ENCODE measurements around the gene PTGR3.

PTGR3 gene, protein sequence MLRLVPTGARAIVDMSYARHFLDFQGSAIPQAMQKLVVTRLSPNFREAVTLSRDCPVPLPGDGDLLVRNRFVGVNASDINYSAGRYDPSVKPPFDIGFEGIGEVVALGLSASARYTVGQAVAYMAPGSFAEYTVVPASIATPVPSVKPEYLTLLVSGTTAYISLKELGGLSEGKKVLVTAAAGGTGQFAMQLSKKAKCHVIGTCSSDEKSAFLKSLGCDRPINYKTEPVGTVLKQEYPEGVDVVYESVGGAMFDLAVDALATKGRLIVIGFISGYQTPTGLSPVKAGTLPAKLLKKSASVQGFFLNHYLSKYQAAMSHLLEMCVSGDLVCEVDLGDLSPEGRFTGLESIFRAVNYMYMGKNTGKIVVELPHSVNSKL

DNA sequence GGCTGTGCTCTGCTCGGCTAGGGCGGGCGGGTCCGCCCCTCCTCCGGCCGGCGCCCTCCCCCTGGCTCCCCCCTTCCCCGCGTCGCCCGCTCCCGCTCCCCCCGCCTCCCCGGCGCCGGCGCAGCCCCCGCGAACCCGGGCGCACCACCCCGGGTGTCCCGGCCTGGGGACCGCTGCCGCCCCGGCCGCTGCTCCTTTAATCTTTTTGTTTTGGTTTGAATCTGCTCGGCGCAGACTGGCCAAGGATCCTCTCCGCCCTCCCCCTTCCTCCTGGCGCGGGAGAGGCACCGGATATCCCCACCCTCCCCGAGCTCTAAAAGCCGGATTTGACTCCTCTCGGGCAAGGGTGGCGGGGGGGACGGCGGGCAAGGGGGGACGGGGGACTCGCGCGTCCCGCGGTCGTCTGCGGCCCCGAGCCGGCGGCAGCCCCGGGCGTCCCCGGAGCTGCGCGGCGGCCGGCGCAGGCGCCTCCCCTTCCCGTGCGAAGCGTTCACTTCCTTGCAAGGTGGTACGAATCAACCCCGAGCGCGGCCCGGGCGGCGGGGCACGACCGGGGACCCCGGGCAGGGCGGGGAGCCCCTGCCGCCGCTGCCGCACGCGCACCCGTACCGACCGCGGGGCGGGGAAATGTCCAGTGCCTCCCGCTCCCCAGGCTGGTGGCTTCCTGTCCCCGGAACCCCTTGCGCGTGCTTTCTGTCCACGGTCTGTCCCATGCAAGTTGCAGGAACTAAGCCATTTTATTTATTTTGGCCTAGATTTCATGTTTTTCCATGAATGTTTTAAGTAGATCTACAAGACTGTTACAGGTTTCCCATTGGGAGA, at the start of gene PTGR3:
Gene PTGR3 (minus strand): TSS at position 11 of the 822 bp plus-strand sequence. CDS start 81 bp downstream, outside the sequence.
- no peak for TF ChIP-seq CTCF (IDR thresholded peaks at IDR 0.05)
- H3K4me3 ChIP-seq, result peak within 1 kb of the TSS; percentile 83 to 96
- H3K27me3 ChIP-seq, result no peaks in the 10 kb centered on the region
- no peaks in the 10 kb centered on the region for H3K9me3 ChIP-seq
- peak within 1 kb of the TSS; percentile 97 to 98 for H3K27ac ChIP-seq
- peak; percentile 89 to 92 for DNase-seq
- no peaks in the 10 kb centered on the region for H3K36me3 ChIP-seq
- peaks cover 0 to 59% (median 41%) of the 10 kb centered on the region in 4 donors for H3K4me1 ChIP-seq
- intact Hi-C loops (cut with DNase I; ENCODE audit: low total_unique reads), result no loop called here

DNA sequence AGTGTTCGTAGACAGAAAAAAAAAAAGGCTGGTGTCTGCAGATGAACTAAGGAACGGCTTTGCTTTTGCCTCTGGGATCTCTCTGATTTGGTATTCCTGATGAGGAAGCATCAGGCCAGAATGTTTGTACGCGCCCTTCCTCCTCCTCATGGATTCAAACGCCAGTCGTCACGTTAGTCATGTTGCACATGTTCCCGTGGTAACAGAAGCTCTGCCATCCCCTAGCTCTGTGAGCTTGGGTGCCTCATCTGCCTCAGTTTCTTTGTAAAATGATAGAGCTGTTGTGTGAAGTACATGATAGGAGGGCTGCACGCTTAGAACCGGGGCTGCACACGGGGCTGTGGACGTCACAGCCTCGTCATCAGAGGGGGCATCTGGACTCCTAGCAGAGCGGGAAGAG, 48.7 kb upstream of the PTGR3 start:
- TF ChIP-seq CTCF (IDR thresholded peaks at IDR 0.05), result no peak
- Histone ChIP-seq H3K27me3 (no peaks in the 10 kb centered on the region), H3K9me3 (no peaks in the 10 kb centered on the region), H3K4me3 (no peak overlapping the region), H3K4me1 (peaks cover 0 to 27% (median 16%) of the 10 kb centered on the region in 4 donors), H3K27ac (no peak overlapping the region), H3K36me3 (no peaks in the 10 kb centered on the region)
- intact Hi-C loops (cut with DNase I; ENCODE audit: low total_unique reads), result no loop called here
- no peak for DNase-seq

DNA sequence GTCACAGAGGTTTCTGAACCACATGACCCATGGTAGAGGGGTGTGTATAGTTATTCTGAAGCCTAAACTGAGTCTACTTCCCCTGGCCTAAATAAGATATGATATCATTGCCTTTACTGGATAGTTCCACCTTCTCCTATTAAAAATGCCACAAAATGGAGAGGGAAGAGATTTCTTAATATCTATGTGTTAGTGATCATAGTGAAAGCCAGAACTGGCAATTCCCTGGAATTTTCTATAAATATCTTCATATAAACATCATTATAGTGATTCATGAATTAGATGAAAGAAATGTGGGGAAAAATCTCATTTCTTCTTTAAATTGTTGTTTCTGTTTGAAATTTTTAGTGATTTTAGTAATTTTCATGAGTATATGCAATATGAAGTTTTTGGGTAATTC, 47.4 kb upstream of the PTGR3 start:
- intact Hi-C loops (cut with DNase I; ENCODE audit: low total_unique reads), result no loop called here
- peaks cover 0 to 39% (median 22%) of the 10 kb centered on the region in 4 donors for H3K4me1 ChIP-seq
- no peak for TF ChIP-seq CTCF (IDR thresholded peaks at IDR 0.05)
- H3K36me3 ChIP-seq, result no peaks in the 10 kb centered on the region
- DNase-seq, result no peak
- H3K27me3 ChIP-seq, result no peaks in the 10 kb centered on the region
- no peaks in the 10 kb centered on the region for H3K9me3 ChIP-seq
- no peak overlapping the region for H3K27ac ChIP-seq
- no peak overlapping the region for H3K4me3 ChIP-seq

GRCh38 chr18:75255094-75255493, 46.2 kb upstream of the PTGR3 start:
- H3K4me1 ChIP-seq, result peaks cover 0 to 42% (median 24%) of the 10 kb centered on the region in 4 donors
- TF ChIP-seq CTCF (IDR thresholded peaks at IDR 0.05), result no peak
- no peak for DNase-seq
- no peaks in the 10 kb centered on the region for H3K36me3 ChIP-seq
- no peaks in the 10 kb centered on the region for H3K27me3 ChIP-seq
- intact Hi-C loops (cut with DNase I; ENCODE audit: low total_unique reads), result loop anchor here (2.0 kb wide), 1 partner anchor 48 kb away; no protein-coding TSS in a partner anchor
- no peak overlapping the region for H3K27ac ChIP-seq
- H3K9me3 ChIP-seq, result no peaks in the 10 kb centered on the region
- H3K4me3 ChIP-seq, result no peak overlapping the region

DNA sequence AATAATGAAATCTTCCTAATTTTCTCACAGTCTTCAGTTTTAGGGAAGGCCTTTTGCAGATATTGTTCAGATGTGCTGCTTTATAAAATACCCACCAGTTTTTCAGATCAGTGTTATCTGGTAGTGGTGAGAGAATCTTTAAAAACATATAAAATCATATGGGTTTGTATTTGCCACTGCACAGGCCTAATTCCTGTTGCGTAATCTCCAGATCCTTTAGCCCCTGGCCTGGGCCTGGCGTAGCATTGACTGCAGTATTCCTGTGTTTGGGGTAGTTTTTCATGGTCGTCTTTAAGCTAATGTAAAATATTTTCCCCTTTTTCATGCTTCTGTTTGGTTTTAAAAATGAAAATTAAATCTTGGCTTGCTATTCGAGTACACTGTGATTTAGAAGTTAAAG, 44.8 kb upstream of the PTGR3 start:
- no peaks in the 10 kb centered on the region for H3K27me3 ChIP-seq
- no peak overlapping the region for H3K27ac ChIP-seq
- no peak for TF ChIP-seq CTCF (IDR thresholded peaks at IDR 0.05)
- H3K36me3 ChIP-seq, result no peaks in the 10 kb centered on the region
- DNase-seq, result no peak
- intact Hi-C loops (cut with DNase I; ENCODE audit: low total_unique reads), result loop anchor here (2.0 kb wide), 1 partner anchor 47 kb away; no protein-coding TSS in a partner anchor
- no peak overlapping the region for H3K4me3 ChIP-seq
- no peaks in the 10 kb centered on the region for H3K9me3 ChIP-seq
- peaks cover 0 to 42% (median 26%) of the 10 kb centered on the region in 4 donors for H3K4me1 ChIP-seq

Data from tibial artery (tissue), 4 donors.